ENCODE results near the gene SLC25A26. TPM values are rescaled to one million over a fixed set of nuclear protein-coding genes. Genes with fewer than 3 reads are reported as not detected.
"Not testable (repeated sequence)": the region's sequence is repeated elsewhere in the genome, so short reads cannot be mapped to it uniquely, and the experiment has no call there.

The SLC25A26 gene
- total RNA-seq, 2 experiments from 2014 or later = 22.6 TPM

DNA sequence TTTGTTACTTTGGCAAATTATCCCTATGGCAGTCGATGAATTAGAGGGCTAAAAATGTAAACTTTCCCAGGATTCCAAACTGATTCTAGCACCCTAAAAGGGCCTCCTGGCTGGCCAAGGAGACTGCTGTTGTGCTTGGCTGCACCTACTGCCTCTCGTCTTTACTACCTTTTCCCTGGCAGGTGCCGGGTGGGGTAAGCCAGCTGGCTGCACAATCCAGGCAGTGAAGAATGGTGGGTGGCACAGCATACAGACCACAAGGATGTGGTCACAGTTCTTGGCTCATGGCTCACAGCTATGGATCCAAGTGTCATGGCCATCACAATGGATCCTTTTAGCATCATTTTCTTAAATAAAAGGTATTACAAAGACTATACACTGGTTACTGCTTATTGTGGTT is 20.7 kb upstream of the SLC25A26 start:
- H3K27me3 Mint-ChIP-seq = peaks cover 20% of the 10 kb centered on the region
- H3K4me3 Mint-ChIP-seq = no peak overlapping the region
- H3K27ac Mint-ChIP-seq = no peak overlapping the region
- no peaks in the 10 kb centered on the region for H3K36me3 Mint-ChIP-seq
- ChIA-PET POLR2A (no interaction called here), CTCF (no interaction called here)
- intact Hi-C loops (cut with micrococcal nuclease) = no loop called here
- H3K4me1 Mint-ChIP-seq (ENCODE audit: low read depth) = peaks cover 2% of the 10 kb centered on the region
- H3K9me3 Mint-ChIP-seq = no peaks in the 10 kb centered on the region
- DNase-seq = no peak

DNA sequence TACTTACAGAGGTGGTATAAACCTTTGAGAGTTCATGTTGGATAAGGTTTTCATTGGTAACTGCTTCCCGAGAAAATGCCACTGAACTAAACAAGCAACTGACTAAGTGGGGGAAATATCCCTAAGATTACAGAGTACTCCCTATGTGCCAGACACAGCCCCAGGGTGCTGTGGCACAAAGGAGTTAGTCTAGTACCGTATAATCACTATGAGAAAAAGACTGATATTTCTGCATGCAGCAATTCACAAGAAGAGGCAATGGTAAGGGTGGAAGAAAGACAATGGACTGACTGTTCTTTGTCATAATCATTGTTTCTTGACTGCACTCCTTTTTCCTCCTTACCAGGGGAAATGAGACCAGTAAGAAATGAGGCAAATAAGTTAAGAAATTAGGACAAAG is 20.0 kb upstream of the SLC25A26 start:
- CTCF ChIA-PET = no interaction called here

GRCh38 chr3:66203275-66203674 is 17.5 kb upstream of the SLC25A26 start:
- Mint-ChIP-seq H3K27me3 (peaks cover 8% of the 10 kb centered on the region), H3K9me3 (no peaks in the 10 kb centered on the region), H3K27ac (no peak overlapping the region), H3K4me1 (ENCODE audit: low read depth) (no peaks in the 10 kb centered on the region), H3K36me3 (no peaks in the 10 kb centered on the region), H3K4me3 (no peak overlapping the region)
- CTCF ChIA-PET = no interaction called here
- intact Hi-C loops (cut with micrococcal nuclease) = no loop called here
- POLR2A ChIA-PET = no interaction called here
- DNase-seq = no peak

More for the DNA sequence above, 20.0 kb upstream of the SLC25A26 start:
- H3K4me3 Mint-ChIP-seq = no peak overlapping the region
- no peak for DNase-seq
- H3K36me3 Mint-ChIP-seq = no peaks in the 10 kb centered on the region
- no peaks in the 10 kb centered on the region for H3K4me1 Mint-ChIP-seq (ENCODE audit: low read depth)
- no peak overlapping the region for H3K27ac Mint-ChIP-seq
- H3K27me3 Mint-ChIP-seq = peaks cover 16% of the 10 kb centered on the region
- POLR2A ChIA-PET = no interaction called here
- intact Hi-C loops (cut with micrococcal nuclease) = no loop called here
- no peaks in the 10 kb centered on the region for H3K9me3 Mint-ChIP-seq

- POLR2A ChIA-PET = no interaction called here
Observed at GRCh38 chr3:66206806-66207205, 14.0 kb upstream of the SLC25A26 start.

DNA sequence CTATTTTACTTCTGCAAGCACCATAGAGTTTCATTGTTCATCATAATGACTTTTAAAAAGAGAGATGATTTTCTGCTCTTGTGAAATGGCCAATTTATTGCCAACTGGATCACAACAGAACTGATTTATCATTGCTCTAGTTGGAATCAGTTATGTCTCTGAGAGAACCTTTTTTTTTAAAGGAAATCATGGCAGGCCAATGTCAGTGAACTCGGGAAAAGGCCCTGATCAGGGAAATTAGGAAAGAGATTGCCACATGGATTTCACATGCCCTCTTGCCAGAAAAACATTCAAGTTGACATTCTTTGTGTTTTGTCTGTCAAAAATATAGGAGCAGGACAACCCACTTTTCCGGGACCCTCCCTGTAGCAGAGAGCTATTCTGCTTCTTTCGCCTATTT is 12.6 kb upstream of the SLC25A26 start:
- Mint-ChIP-seq H3K36me3 (no peaks in the 10 kb centered on the region), H3K4me3 (no peak overlapping the region), H3K27me3 (peaks cover 4% of the 10 kb centered on the region), H3K4me1 (ENCODE audit: low read depth) (peaks cover 4% of the 10 kb centered on the region), H3K27ac (no peak overlapping the region), H3K9me3 (no peaks in the 10 kb centered on the region)
- intact Hi-C loops (cut with micrococcal nuclease) = no loop called here
- POLR2A ChIA-PET = no interaction called here
- no peak for DNase-seq
- CTCF ChIA-PET = no interaction called here

More at GRCh38 chr3:66206806-66207205, 14.0 kb upstream of the SLC25A26 start:
- peaks cover 6% of the 10 kb centered on the region for H3K27me3 Mint-ChIP-seq
- H3K4me3 Mint-ChIP-seq = no peak overlapping the region
- H3K9me3 Mint-ChIP-seq = no peaks in the 10 kb centered on the region
- no peak for DNase-seq
- H3K36me3 Mint-ChIP-seq = no peaks in the 10 kb centered on the region
- intact Hi-C loops (cut with micrococcal nuclease) = no loop called here
- peaks cover 2% of the 10 kb centered on the region for H3K4me1 Mint-ChIP-seq (ENCODE audit: low read depth)
- CTCF ChIA-PET = no interaction called here
- no peak overlapping the region for H3K27ac Mint-ChIP-seq

DNA sequence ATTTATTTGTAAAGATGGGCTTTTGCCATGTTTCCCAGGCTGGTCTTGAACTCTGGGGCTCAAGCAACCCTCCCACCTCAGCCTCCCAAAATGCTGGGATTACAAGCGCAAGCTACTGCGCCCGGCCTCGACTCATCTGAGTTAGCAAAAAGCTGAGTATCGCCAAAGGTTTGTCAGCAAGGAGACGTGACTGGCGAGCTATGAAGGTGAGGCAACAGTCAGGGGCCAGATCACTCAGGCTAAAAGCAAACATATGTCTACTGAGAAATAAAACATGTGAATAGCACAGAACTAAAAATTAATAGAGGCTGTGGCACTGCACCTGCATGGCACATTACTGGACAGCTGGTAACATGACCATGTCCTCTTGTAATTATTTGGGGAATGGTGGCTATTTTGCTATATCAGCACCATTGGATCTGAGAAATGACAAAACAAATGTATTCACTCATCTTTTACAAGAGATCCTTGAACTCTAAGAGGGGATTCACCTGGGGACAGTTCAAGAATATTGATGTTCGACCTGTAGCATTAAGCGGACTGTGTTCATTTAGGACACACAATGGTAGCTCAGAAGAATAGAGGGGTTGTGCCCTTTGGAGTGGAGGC is 10.0 kb upstream of the SLC25A26 start:
- POLR2A ChIA-PET = no interaction called here
- intact Hi-C loops (cut with micrococcal nuclease) = no loop called here
- CTCF ChIA-PET = no interaction called here
- Mint-ChIP-seq H3K4me3 (no peak overlapping the region), H3K36me3 (no peaks in the 10 kb centered on the region), H3K27ac (no peak overlapping the region), H3K4me1 (ENCODE audit: low read depth) (peaks cover 4% of the 10 kb centered on the region), H3K27me3 (no peaks in the 10 kb centered on the region), H3K9me3 (peaks cover 4% of the 10 kb centered on the region)
- DNase-seq = no peak

DNA sequence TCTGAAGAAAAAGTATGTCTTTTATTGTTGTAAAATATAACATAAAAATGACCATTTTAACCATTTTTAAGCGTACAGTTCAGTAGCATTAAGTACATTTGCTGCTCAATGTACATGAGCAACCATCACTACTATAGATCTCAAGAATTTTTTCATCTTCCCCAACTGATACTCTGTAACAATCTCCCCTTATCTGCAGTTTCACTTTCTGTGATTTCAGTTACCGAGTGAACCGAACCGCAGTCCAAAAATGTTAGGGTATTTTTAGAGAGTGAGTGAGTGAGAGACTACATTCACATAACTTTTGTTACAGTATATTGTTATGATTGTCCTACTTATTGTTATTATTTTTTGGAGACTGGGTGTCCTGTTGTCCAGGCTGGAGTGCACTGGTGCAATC is 9.0 kb upstream of the SLC25A26 start:
- no peak for DNase-seq
- peaks cover 4% of the 10 kb centered on the region for H3K9me3 Mint-ChIP-seq
- no peak overlapping the region for H3K27ac Mint-ChIP-seq
- peaks cover 4% of the 10 kb centered on the region for H3K4me1 Mint-ChIP-seq (ENCODE audit: low read depth)
- intact Hi-C loops (cut with micrococcal nuclease) = no loop called here
- no peaks in the 10 kb centered on the region for H3K27me3 Mint-ChIP-seq
- no peaks in the 10 kb centered on the region for H3K36me3 Mint-ChIP-seq
- ChIA-PET CTCF (no interaction called here), POLR2A (no interaction called here)
- H3K4me3 Mint-ChIP-seq = no peak overlapping the region

DNA sequence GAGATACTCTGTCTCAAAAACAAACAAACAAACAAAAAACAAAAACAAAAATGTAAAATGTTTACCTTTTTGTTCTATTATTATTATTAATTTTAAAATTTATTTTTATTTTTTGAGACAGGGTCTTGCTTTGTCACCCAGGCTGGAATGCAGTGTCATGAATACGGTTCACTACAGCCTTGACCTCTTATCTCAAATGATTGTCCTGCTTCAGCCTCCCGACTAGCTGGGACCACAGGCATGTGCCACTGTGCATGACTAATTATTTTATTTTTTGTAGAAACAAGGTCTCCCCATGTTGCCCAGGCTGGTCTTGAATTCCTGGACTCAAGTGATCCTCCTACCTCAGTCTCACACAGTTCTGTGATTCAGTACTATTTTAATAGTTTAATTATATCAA is 5.7 kb upstream of the SLC25A26 start:
- H3K27me3 Mint-ChIP-seq = no peaks in the 10 kb centered on the region

DNA sequence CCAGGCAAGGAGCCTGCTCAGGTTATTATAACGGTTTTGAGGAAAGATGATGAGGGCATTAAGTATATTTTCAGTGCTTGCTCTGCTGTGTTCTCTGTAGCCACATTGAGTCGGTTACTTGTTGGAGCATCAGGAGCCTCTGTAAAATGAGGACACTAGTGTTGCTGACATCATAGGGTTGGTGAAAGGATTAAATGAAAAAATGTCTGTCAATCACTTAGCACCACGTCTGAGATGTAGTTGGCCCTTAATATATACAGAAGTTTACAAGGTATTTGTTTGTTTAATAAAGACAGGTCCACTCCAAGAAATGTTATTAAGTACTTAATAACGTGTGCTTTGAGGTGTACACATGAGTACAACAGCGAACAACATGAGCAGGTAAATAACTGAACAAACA is 735 bp upstream of the SLC25A26 start:
- Mint-ChIP-seq H3K27me3 (no peaks in the 10 kb centered on the region), H3K4me3 (peak overlapping the region; percentile 57), H3K4me1 (ENCODE audit: low read depth) (peaks cover 43% of the 10 kb centered on the region), H3K27ac (no peak overlapping the region), H3K36me3 (peaks cover 30% of the 10 kb centered on the region), H3K9me3 (peaks cover 6% of the 10 kb centered on the region)
- POLR2A ChIA-PET = interaction anchor here (0.5 to 0.7 kb wide), 2 partner anchors 15 to 20 kb away, joined by 3 to 4 read pairs; no protein-coding TSS in a partner anchor
- DNase-seq = no peak
- CTCF ChIA-PET = no interaction called here
- intact Hi-C loops (cut with micrococcal nuclease) = loop anchor here (1.0 to 5.0 kb wide), 7 partner anchors 19 to 779 kb away; partner anchors contain the start of genes KBTBD8, LRIG1 and MAGI1

More for the DNA sequence above, 5.7 kb upstream of the SLC25A26 start:
- H3K36me3 Mint-ChIP-seq = no peaks in the 10 kb centered on the region
- H3K4me3 Mint-ChIP-seq = no peak overlapping the region
- peaks cover 4% of the 10 kb centered on the region for H3K9me3 Mint-ChIP-seq
- intact Hi-C loops (cut with micrococcal nuclease) = no loop called here
- H3K27ac Mint-ChIP-seq = no peak overlapping the region
- ChIA-PET POLR2A (no interaction called here), CTCF (interaction anchor here (0.7 kb wide), 1 partner anchor 899 kb away, joined by 3 read pairs; no protein-coding TSS in a partner anchor)
- DNase-seq = no peak
- H3K4me1 Mint-ChIP-seq (ENCODE audit: low read depth) = peaks cover 9% of the 10 kb centered on the region

GRCh38 chr3:66224220-66224619 is 3.4 kb downstream of the SLC25A26 start:
- H3K4me3 Mint-ChIP-seq = no peak overlapping the region
- H3K36me3 Mint-ChIP-seq = peaks cover 49% of the 10 kb centered on the region
- H3K27ac Mint-ChIP-seq = peak overlapping the region; percentile 85
- ChIA-PET POLR2A (no interaction called here), CTCF (interaction anchor here (1.1 kb wide), 1 partner anchor 12 kb away, joined by 4 read pairs; no protein-coding TSS in a partner anchor)
- peaks cover 6% of the 10 kb centered on the region for H3K9me3 Mint-ChIP-seq
- peaks cover 73% of the 10 kb centered on the region for H3K4me1 Mint-ChIP-seq (ENCODE audit: low read depth)
- DNase-seq = peak; percentile 48
- no peaks in the 10 kb centered on the region for H3K27me3 Mint-ChIP-seq
- intact Hi-C loops (cut with micrococcal nuclease) = loop anchor here (1.0 to 5.0 kb wide), 6 partner anchors 15 to 278 kb away; partner anchors contain the start of genes LRIG1 and MAGI1

GRCh38 chr3:66226093-66226492 is 5.3 kb downstream of the SLC25A26 start:
- DNase-seq; H3K27me3 Mint-ChIP-seq; H3K4me3 Mint-ChIP-seq; CTCF ChIA-PET; intact Hi-C loops (cut with micrococcal nuclease); H3K27ac Mint-ChIP-seq; H3K9me3 Mint-ChIP-seq: not testable (repeated sequence)
- Mint-ChIP-seq H3K36me3 (peaks cover 50% of the 10 kb centered on the region), H3K4me1 (ENCODE audit: low read depth) (peaks cover 73% of the 10 kb centered on the region)
- POLR2A ChIA-PET = interaction anchor here (0.6 kb wide), 2 partner anchors 13 to 224 kb away, joined by 5 read pairs; no protein-coding TSS in a partner anchor

DNA sequence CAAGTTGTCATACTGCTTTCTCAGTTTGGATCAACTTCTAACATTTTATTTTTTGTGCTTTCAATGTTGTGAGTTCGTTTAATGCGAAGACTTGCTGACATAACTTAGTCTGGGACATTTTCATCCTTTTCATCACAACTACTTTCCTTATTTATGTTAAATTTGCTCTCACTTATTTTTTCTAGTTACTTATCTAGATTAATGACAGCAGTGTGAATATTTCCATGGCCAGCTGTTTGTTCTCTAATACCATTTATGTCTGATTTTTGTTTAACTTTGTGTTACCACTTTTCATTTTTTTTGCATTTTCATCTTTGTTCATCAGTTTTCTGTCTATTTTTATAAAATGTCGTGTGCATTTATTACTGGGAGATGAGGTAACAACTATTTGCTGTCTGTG is 6.2 kb downstream of the SLC25A26 start:
- H3K4me3 Mint-ChIP-seq = no peak overlapping the region
- intact Hi-C loops (cut with micrococcal nuclease) = no loop called here
- H3K4me1 Mint-ChIP-seq (ENCODE audit: low read depth) = peaks cover 64% of the 10 kb centered on the region

GRCh38 chr3:66227915-66228314 is 7.1 kb downstream of the SLC25A26 start:
- no peak overlapping the region for H3K27ac Mint-ChIP-seq
- ChIA-PET POLR2A (no interaction called here), CTCF (interaction anchor here (1.0 kb wide), 1 partner anchor 153 kb away, joined by 3 read pairs; no protein-coding TSS in a partner anchor)
- H3K4me3 Mint-ChIP-seq = no peak overlapping the region
- peaks cover 6% of the 10 kb centered on the region for H3K9me3 Mint-ChIP-seq
- no peaks in the 10 kb centered on the region for H3K27me3 Mint-ChIP-seq
- DNase-seq = no peak
- peaks cover 41% of the 10 kb centered on the region for H3K36me3 Mint-ChIP-seq
- peaks cover 62% of the 10 kb centered on the region for H3K4me1 Mint-ChIP-seq (ENCODE audit: low read depth)
- intact Hi-C loops (cut with micrococcal nuclease) = no loop called here

More for the DNA sequence above, 6.2 kb downstream of the SLC25A26 start:
- no peaks in the 10 kb centered on the region for H3K27me3 Mint-ChIP-seq
- CTCF ChIA-PET = no interaction called here
- peaks cover 6% of the 10 kb centered on the region for H3K9me3 Mint-ChIP-seq
- H3K27ac Mint-ChIP-seq = no peak overlapping the region
- POLR2A ChIA-PET = no interaction called here
- no peak for DNase-seq
- peaks cover 46% of the 10 kb centered on the region for H3K36me3 Mint-ChIP-seq
